Hematopoietic multipotent progenitor cell treated with erythropoietin and hydrocortisone succinate and interleukin-3 and kit ligand, for 17 days (in vitro differentiated cells): ENCODE measurements around the gene NSL1.
"Not testable (repeated sequence)": the region's sequence is repeated elsewhere in the genome, so short reads cannot be mapped to it uniquely, and the experiment has no call there.

ENCODE experiments used
- DNase-seq: peaks from one replicate; pipeline ENCODE4 v3.0.0-alpha.2; 2015; ENCODE audit warnings: low spot score

NSL1 gene

GRCh38 chr1:212749821-212750535, 41.6 kb downstream of the NSL1 start:
- DNase-seq = peak; percentile 62

- DNase-seq = no peak
These were observed 45.0 kb downstream of the NSL1 start for GRCh38 chr1:212746546-212746945.

DNA sequence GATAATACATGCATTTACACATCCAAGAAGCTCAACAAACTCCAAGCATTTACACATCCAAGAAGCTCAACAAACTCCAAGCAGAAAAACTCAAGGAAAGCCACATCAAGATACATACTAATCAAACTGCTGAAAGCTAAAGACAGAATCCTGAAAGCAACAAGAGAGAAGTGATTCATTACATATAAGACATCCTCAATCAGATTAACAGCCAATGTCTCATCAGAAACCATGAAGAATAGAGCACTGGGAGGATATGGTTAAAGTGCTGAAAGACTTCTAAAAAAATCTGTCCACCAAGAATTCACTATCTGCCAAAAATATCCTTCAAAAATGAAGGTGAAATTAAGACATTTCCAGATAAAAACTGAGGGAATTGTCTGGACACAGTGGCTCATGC, 46.3 kb downstream of the NSL1 start:
- no peak for DNase-seq

DNA sequence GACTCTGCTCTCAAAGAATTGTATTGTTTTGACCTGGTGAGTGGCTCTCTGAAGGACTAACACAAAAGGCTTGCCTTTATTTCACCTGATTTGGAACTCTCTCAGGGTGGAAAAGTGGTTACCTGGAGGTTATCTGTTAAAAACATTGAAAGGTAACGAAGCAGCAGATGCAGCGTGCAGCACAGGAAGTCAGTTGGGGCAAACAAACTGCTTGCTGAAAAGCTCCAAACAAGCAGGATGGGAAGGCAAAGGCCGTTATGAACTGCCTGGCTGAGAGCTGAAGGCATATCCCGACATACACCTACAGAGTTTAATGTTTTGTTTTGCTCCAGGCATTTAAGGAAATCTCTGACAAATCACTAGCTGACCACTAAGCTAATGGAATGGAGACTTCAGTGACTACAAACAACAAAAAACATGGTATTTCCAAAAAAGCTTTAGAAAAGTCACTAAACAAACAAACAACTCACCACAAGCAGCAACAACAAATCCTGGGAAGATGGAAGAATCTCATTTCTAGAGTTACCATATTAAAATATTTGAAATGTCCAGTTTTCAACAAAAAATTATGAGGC, 47.6 kb downstream of the NSL1 start:
- no peak for DNase-seq

GRCh38 chr1:212738330-212738729, 53.2 kb downstream of the NSL1 start:
- DNase-seq = no peak

DNA sequence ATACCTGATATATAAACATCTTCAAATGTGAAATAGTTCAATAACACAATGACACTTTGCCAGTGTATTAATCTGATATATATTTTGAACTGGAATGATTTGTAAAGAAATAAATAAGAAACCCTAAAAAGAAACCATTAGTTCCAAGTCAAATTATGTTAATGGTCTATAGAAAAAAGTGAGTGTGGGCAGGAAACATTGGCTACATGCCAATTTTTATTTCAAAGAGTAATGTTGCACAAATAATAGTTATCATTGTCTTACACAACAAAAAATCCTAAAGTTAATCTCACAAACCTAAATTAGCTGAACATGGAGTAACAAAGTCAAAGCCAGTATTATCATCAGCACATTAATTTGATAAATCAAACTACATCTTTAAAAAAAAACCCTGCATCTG, 54.0 kb downstream of the NSL1 start:
- DNase-seq = no peak

DNA sequence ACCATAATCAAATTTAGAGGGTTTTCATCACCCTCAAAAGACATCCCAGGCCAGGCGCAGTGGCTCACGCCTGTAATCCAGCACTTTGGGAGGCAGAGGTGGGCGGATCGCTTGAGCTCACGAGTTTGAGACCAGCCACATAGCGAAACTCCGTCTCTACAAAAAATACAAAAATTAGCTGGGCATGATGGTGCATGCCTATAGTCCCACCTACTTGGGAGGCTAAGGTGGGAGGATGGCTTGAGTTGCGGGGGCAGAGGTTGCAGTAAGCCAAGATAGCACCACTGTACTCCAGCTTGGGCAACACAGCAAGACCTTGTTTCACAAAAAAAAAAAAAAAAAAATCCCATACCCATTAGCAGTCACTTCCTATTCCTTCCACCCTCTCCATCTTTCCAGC, 58.5 kb downstream of the NSL1 start:
- no peak for DNase-seq

GRCh38 chr1:212731630-212732029, 59.9 kb downstream of the NSL1 start:
- no peak for DNase-seq

DNA sequence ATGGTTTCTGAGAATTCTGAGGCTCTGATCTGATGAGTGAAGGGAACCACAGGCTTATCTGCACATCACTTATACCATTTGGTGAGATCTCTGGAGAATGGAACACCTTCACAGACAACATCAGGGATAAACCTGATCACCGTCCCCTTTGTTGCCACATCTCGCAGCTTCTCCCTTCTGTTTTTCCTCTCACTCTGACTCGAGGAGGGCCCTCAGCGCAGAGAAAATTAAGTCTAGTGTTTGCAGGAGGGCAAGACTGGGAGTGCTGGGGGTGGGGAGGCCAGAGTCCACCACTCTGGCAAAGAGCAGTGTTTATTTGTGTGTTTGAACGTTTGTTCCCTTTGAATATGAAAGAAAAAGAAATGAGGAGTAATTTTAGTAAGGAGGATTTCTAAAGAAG, 63.0 kb downstream of the NSL1 start:
- DNase-seq = no peak

DNA sequence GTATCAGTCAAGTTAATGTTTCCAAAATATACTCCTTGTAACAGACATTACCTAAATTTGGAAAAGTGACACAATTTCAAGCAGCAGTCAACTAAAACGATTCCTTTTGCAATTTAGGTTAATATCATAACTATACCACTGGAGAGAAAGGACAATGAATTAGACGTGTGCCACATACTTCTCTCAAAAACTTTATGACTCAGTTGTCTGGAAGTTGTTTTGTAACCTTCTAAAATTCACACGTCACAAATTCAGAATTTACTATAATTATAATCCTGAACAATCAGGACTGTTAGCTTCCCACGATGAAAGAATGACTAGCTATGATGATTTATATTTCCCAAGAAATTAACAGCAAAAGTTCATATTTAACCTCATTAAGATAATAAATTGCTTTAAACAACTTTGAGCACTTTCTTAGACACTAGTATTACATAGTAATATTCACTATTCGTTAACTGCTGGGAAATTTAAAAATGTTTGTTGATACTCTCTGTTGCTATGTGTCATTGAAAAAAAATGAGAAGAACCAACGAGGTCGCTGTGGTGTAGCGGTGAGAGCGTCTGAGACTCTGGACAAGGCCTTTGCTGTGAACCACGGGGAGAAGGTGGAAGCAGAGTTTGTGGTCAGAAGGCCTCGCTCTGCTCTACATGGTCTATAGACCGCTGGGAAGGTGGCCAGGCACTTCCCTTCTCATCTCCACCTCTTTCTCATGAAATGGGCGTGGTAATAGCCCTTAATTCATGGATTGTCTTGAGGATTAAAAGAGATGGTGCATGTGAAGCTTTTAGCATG, 64.0 kb downstream of the NSL1 start:
- no peak for DNase-seq

DNA sequence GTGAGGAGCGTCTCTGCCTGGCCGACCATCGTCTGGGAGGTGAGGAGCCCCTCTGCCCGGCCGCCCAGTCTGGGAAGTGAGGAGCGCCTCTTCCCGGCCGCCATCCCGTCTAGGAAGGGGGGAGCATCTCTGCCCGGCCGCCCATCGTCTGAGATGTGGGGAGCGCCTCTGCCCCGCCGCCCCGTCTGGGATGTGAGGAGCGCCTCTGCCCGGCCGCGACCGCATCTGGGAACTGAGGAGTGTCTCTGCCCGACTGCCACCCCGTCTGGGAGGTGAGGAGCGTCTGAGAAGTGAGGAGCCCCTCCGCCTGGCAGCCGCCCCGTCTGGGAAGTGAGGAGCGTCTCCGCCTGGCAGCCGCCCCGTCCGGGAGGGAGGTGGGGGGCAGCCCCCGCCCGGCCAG, 66.9 kb downstream of the NSL1 start:
- DNase-seq = not testable (repeated sequence)

- DNase-seq = no peak
These were observed 69.2 kb downstream of the NSL1 start for GRCh38 chr1:212722270-212722957.

- no peak for DNase-seq
These were observed 70.0 kb downstream of the NSL1 start for GRCh38 chr1:212721388-212722247.

DNA sequence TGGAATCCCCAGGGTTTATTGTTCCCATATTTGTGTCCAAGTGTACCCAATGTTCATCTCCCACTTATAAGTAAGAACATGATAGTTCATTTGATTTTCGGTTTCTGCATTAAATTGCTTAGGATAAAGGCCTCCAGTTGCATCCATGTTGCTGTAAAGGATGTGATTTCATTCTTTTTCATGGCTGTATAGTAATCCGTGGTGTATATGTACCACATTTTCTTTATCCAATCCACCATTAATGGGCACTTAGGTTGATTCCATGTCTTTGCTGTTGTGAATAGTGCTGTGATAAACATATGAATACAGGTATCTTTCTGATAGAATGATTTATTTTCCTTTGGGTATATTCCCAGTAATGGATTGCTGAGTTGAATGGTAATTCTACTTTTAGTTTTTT, 71.9 kb downstream of the NSL1 start:
- no peak for DNase-seq

- no peak for DNase-seq
These were observed 73.1 kb downstream of the NSL1 start for GRCh38 chr1:212718499-212718898.

GRCh38 chr1:212716161-212716560, 75.4 kb downstream of the NSL1 start:
- DNase-seq = no peak

- no peak for DNase-seq
These were observed 78.0 kb downstream of the NSL1 start for GRCh38 chr1:212713465-212714136.

DNA sequence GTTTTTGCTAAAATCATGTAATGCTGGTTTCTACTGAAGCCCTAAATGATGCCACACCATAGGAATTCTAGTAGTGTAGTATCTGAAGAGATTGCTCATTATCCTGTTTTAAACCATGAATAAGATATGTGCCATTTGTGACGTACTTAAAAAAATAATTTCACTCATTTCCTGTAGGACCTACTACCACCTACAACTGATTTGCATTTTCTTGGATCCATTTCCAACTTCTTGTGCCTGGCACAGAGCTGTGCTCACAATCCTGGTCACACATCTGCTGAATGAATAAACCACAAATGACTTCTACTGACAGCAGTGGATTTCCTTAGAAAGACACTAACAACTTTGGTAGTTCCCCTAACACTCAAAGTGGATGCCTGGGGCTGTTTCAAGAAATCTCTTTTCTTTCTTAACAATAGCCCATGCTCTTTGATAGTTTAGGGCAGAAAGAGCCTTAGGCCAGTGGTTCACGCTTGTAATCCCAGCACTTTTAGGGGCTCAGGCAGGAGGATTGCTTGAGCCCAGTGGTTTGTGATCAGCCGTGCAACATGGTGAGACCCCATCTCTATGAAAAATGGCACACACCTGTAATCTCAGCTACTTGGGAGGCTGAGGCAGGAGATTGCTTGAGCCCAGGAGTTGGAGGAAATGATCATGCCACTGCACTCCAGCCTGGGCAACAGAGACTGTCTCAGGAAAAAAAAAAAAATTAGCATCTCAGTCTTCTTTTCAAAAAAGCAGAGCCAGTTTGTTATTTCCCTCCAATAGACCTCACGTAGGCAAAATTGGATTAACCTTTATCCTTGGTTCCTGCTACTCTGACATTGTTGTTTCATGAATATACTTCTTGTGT, 78.9 kb downstream of the NSL1 start:
- no peak for DNase-seq

GRCh38 chr1:212711974-212712373, 79.6 kb downstream of the NSL1 start:
- DNase-seq = not testable (repeated sequence)

GRCh38 chr1:212710566-212710965, 81.0 kb downstream of the NSL1 start:
- no peak for DNase-seq
